Naive B cell (primary cell): ENCODE data around the gene TMEM129. TPM values are rescaled to one million over a fixed set of nuclear protein-coding genes. Genes with fewer than 3 reads are reported as not detected.
"Not testable (repeated sequence)": the region's sequence is repeated elsewhere in the genome, so short reads cannot be mapped to it uniquely, and the experiment has no call there.

Source experiments
- ATAC-seq, 2 donors: fragments of 150-1000 bp; cut with Tn5 transposase; 2 replicates each; pipeline ENCODE4 v1.10.0; 2021; ENCODE audit warnings: low read depth in 2 of 2, mild to moderate bottlenecking in 2 of 2, moderate library complexity in 2 of 2
- DNase-seq: peaks from one replicate; pipeline ENCODE4 v3.0.0; 2022
- H3K27ac Mint-ChIP-seq, 6 donors: one replicate each; pipeline ENCODE4 v1.8.0; 2020 to 2022; ENCODE audit warnings: mild to moderate bottlenecking in 6 of 6, mixed read lengths in 6 of 6, moderate library complexity in 5 of 6, inconsistent platforms in 2 of 6
- H3K27me3 Mint-ChIP-seq, 3 donors: one replicate each; pipeline ENCODE4 v1.8.0; 2021 to 2022; ENCODE audit warnings: mixed read lengths in 3 of 3, mild to moderate bottlenecking in 1 of 3
- H3K36me3 Mint-ChIP-seq, 2 donors: one replicate each; pipeline ENCODE4 v1.8.0; 2020 to 2022; ENCODE audit warnings: mixed read lengths in 2 of 2, inconsistent platforms in 1 of 2, mild to moderate bottlenecking in 1 of 2
- H3K4me1 Mint-ChIP-seq, 3 donors: one replicate each; pipeline ENCODE4 v1.8.0; 2020 to 2022; ENCODE audit warnings: mixed read lengths in 3 of 3, inconsistent platforms in 1 of 3, mild to moderate bottlenecking in 1 of 3, moderate library complexity in 1 of 3
- H3K4me3 Mint-ChIP-seq, 8 donors: one replicate each; pipeline ENCODE4 v1.8.0; 2020 to 2022; ENCODE audit warnings: mild to moderate bottlenecking in 8 of 8, mixed read lengths in 8 of 8, moderate library complexity in 8 of 8, inconsistent platforms in 2 of 8
- H3K9me3 Mint-ChIP-seq, 7 donors: one replicate each; pipeline ENCODE4 v1.8.0; 2020 to 2022; ENCODE audit warnings: mixed read lengths in 7 of 7, mild to moderate bottlenecking in 5 of 7, inconsistent platforms in 2 of 7, moderate library complexity in 1 of 7
- polyA plus RNA-seq, 6 donors: library from polyadenylated mRNA; unstranded; fragments of 300-500 nt; fragmentation: Illumina TruSeq; gene quantifications; one replicate each; pipeline ENCODE4 v1.2.3, GENCODE V29; 2021; ENCODE audit warnings: low read depth in 6 of 6

The TMEM129 gene
- polyA plus RNA-seq, 6 donors from 2014 or later: 29.6 to 43.7 (median 34.7) TPM

DNA sequence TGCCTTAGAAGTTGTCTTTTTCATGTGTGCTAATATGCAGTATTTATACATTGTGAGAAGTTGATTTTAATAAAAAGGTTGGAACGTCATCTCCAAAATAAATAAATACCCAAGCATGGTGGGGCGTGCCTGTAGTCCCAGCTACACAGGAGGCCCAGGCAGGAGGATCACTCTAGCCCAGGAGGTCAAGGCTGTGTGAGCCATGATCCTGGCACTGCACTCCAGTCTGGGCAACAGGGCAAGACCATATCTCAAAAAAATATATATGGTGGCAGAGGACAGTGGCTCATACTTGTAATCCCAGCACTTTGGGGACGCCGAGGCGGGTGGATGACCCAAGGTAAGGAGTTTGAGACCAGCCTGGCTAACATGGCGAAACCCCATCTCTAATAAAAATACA is 15.4 kb downstream of the TMEM129 start:
- Mint-ChIP-seq H3K9me3 (no peaks in the 10 kb centered on the region), H3K27me3 (no peaks in the 10 kb centered on the region), H3K27ac (no peak overlapping the region), H3K4me3 (peak overlapping the region in 1 of 8 donors; percentile 12), H3K36me3 (peaks cover 5 to 7% of the 10 kb centered on the region in 2 donors), H3K4me1 (peaks cover 18 to 25% (median 18%) of the 10 kb centered on the region in 3 donors)
- ATAC-seq: no peak
- no peak for DNase-seq

- Mint-ChIP-seq H3K4me3 (no peak overlapping the region), H3K36me3 (peaks cover 7 to 15% of the 10 kb centered on the region in 2 donors), H3K27me3 (no peaks in the 10 kb centered on the region), H3K9me3 (no peaks in the 10 kb centered on the region), H3K4me1 (peaks cover 6 to 11% (median 9%) of the 10 kb centered on the region in 3 donors), H3K27ac (peak overlapping the region in 1 of 6 donors; percentile 22)
- DNase-seq: no peak
- ATAC-seq: no peak
Measured at GRCh38 chr4:1703867-1704266, 17.3 kb downstream of the TMEM129 start.

DNA sequence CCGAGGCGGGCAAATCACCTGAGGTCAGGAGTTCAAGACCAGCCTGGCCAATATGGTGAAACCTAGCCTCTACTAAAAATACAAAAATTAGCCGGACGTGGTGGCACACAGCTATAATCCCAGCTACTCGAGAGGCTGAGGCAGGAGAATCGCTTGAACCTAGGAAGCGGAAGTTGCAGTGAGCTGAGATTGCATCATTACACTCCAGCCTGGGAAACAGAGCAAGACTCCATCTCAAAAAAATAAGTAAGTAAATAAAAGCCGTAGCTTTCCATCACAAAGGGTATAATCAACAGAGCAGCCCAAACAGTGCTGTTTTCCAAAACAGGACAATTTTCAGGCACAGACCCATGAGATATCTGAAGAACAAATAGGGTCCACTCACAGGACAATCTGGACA is 19.5 kb downstream of the TMEM129 start:
- H3K4me1 Mint-ChIP-seq, H3K4me3 Mint-ChIP-seq, H3K27ac Mint-ChIP-seq, H3K27me3 Mint-ChIP-seq, ATAC-seq, DNase-seq, H3K9me3 Mint-ChIP-seq: not testable (repeated sequence)
- H3K36me3 Mint-ChIP-seq: peaks cover 7 to 15% of the 10 kb centered on the region in 2 donors

- ATAC-seq: no peak
- no peak overlapping the region for H3K4me3 Mint-ChIP-seq
- no peaks in the 10 kb centered on the region for H3K27me3 Mint-ChIP-seq
- H3K9me3 Mint-ChIP-seq: no peaks in the 10 kb centered on the region
- H3K4me1 Mint-ChIP-seq: peaks cover 0 to 4% (median 0%) of the 10 kb centered on the region in 3 donors
- DNase-seq: no peak
- H3K36me3 Mint-ChIP-seq: peaks cover 7 to 13% of the 10 kb centered on the region in 2 donors
- H3K27ac Mint-ChIP-seq: no peak overlapping the region
Measured at GRCh38 chr4:1695913-1696312, 25.2 kb downstream of the TMEM129 start.

GRCh38 chr4:1693131-1693896 is 27.8 kb downstream of the TMEM129 start:
- Mint-ChIP-seq H3K27ac (peak overlapping the region in 3 of 6 donors; percentile 1 to 70 (median 52)), H3K4me1 (peaks cover 0 to 4% (median 0%) of the 10 kb centered on the region in 3 donors), H3K9me3 (no peaks in the 10 kb centered on the region), H3K36me3 (peaks cover 0 to 6% of the 10 kb centered on the region in 2 donors), H3K27me3 (no peaks in the 10 kb centered on the region), H3K4me3 (no peak overlapping the region)
- ATAC-seq (peak; percentile 97), DNase-seq (peak; percentile 77)

DNA sequence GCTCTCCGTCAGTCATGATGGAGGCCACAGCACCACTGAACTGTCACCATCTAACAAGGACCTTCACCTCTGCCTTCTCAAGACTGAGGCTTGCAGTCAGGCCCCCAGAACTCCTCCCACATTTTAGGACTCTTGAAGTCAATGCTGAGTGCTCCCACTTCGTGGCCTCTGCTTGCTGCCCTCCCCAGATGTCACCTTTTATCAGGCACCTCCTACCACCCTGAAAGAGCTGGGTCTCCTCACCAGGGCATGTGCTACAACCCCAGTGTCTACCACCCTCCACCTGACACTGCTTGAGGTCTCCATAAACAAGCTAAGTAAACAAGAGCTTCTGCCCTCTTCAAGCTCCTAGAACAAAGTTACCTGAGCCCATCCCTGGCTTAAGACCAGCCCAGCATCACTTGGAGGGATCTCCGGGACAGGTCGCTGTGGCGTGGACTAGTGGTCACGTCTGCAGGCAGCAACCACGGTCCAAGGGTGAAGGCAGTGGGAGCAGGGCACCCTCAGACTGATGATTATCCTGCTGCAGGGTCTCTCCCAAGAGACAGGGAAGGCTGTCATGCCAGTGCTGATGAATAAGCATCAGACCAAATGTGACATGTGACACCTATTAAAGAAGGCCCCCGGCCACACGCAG is 29.3 kb downstream of the TMEM129 start:
- Mint-ChIP-seq H3K9me3 (no peaks in the 10 kb centered on the region), H3K27me3 (no peaks in the 10 kb centered on the region), H3K36me3 (peaks cover 0 to 6% of the 10 kb centered on the region in 2 donors), H3K4me1 (peaks cover 0 to 4% (median 0%) of the 10 kb centered on the region in 3 donors), H3K4me3 (no peak overlapping the region), H3K27ac (peak overlapping the region in 1 of 6 donors; percentile 56)
- DNase-seq (no peak), ATAC-seq (no peak)

DNA sequence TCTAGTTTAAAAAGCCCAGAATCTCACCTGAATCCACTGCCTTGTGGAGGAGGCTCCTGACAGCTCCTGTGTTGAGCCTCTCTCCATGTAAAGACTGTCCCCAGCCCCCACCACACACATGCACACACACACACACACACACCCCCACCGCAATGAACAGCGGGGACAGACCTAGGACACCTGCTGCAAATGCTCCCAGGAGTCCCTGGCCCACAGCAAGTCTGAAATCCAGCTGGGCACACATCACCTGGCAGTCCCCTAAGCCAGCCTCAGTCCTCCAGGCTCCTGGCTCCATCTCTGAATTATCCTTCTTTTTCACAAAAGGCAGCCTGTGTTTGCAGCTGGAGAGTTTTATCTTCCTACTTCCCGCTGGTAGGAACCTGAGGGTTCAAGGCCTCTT is 30.4 kb downstream of the TMEM129 start:
- no peak for ATAC-seq
- H3K4me1 Mint-ChIP-seq: peaks cover 0 to 4% (median 0%) of the 10 kb centered on the region in 3 donors
- H3K9me3 Mint-ChIP-seq: no peaks in the 10 kb centered on the region
- H3K27ac Mint-ChIP-seq: no peak overlapping the region
- no peaks in the 10 kb centered on the region for H3K36me3 Mint-ChIP-seq
- H3K27me3 Mint-ChIP-seq: no peaks in the 10 kb centered on the region
- peak overlapping the region in 1 of 8 donors; percentile 56 for H3K4me3 Mint-ChIP-seq
- DNase-seq: no peak

DNA sequence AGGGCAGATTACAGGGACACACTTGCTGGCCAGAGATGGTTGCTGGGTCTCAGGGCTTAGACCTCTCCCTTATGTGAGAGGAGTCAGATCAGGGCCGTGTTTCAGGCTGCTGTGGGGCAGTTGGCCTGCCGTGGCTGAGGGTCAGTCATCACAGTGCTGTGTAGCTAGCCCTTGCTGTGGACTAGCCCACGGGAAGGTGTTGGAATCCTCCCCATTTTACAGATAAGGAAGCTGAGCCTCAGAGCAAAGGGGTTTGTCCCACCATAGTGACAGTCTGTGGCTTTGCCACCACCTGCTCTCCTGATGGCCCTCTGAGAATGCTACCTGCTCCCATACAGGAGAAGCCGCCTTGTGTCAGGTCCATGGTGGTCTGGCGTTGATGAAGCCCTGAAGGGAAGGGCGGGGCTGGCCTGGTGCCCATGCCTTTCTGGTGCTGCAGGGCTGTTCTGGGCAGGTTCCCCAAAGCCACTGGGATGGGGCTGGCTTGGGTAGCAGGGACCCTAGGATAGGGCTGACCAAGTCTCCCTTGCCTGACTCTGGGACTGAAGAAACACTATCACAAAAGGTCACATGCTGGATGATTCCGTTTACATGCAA is 34.6 kb downstream of the TMEM129 start:
- DNase-seq (no peak), ATAC-seq (no peak)
- peak overlapping the region in 6 of 8 donors; percentile 29 to 76 (median 37) for H3K4me3 Mint-ChIP-seq
- H3K4me1 Mint-ChIP-seq: peaks cover 10 to 11% (median 11%) of the 10 kb centered on the region in 3 donors
- H3K36me3 Mint-ChIP-seq: no peaks in the 10 kb centered on the region
- H3K27me3 Mint-ChIP-seq: no peaks in the 10 kb centered on the region
- peak overlapping the region in 2 of 6 donors; percentile 69 to 80 for H3K27ac Mint-ChIP-seq
- no peaks in the 10 kb centered on the region for H3K9me3 Mint-ChIP-seq

GRCh38 chr4:1685235-1686150 is 35.6 kb downstream of the TMEM129 start:
- no peak for DNase-seq
- H3K36me3 Mint-ChIP-seq: no peaks in the 10 kb centered on the region
- H3K27ac Mint-ChIP-seq: no peak overlapping the region
- H3K27me3 Mint-ChIP-seq: no peaks in the 10 kb centered on the region
- no peaks in the 10 kb centered on the region for H3K9me3 Mint-ChIP-seq
- peak overlapping the region in 4 of 8 donors; percentile 37 to 76 (median 60) for H3K4me3 Mint-ChIP-seq
- ATAC-seq: no peak
- peaks cover 10 to 11% (median 11%) of the 10 kb centered on the region in 3 donors for H3K4me1 Mint-ChIP-seq

GRCh38 chr4:1684506-1685234 is 36.5 kb downstream of the TMEM129 start:
- Mint-ChIP-seq H3K4me3 (peak overlapping the region; percentile 12 to 83 (median 52)), H3K36me3 (no peaks in the 10 kb centered on the region), H3K4me1 (peaks cover 10 to 11% (median 11%) of the 10 kb centered on the region in 3 donors), H3K9me3 (no peaks in the 10 kb centered on the region), H3K27me3 (no peaks in the 10 kb centered on the region), H3K27ac (no peak overlapping the region)
- peak; percentile 7 to 10 for ATAC-seq
- DNase-seq: no peak

DNA sequence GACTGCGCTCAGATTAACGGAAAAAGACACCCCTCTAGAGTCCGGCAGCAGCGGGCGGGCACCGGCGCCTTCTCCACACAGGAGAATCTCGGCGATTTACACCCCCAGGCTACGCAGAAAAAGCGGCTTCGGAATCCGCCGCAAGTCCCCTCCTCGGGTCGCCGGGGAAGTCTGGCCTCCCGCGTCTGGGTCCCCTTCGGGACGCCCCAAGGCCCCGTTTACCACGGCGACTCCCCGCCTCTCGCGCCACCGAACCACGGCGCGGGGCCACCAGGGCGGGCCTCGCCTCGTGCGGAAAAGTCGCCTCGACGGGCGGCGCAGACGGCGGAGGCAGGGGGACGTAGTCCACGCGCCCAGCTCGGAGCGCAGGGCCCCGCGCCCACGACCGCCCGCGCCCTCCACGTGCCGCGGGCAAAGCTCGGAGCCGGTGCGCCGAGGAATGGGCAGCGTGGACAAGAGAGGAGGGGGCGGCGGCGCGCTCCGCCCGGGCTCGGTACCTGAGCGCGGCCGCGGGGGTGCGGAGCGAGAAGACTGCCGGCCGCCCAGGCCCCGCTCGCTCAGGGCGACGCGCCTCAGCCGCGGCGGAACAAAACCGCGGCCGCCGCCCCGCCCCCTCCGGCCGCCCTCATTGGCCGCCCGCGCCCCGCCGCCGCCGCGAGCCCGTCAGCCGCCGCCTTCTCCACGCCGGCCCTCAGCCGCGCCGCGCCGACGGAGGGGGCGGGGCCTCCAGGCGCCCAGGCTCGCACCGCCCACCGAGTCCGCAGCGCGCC is 37.2 kb downstream of the TMEM129 start, which contains the start of gene FAM53A:
FAM53A (minus strand) TSS at position 578 of the 770 bp plus-strand sequence. CDS start 15,572 bp downstream, outside the sequence.
- H3K4me1 Mint-ChIP-seq: peaks cover 10 to 11% (median 11%) of the 10 kb centered on the region in 3 donors
- peak within 1 kb of the TSS; percentile 83 to 95 (median 93) for H3K4me3 Mint-ChIP-seq
- ATAC-seq (peak; percentile 87 to 91), DNase-seq (peak; percentile 95)
- peak within 1 kb of the TSS; percentile 74 to 96 (median 92) for H3K27ac Mint-ChIP-seq
- H3K9me3 Mint-ChIP-seq: no peaks in the 10 kb centered on the region
- no peaks in the 10 kb centered on the region for H3K27me3 Mint-ChIP-seq
- H3K36me3 Mint-ChIP-seq: no peaks in the 10 kb centered on the region
